ENCODE data around the gene TMEM184B.
"Not testable (repeated sequence)": the region's sequence is repeated elsewhere in the genome, so short reads cannot be mapped to it uniquely, and the experiment has no call there.

The TMEM184B gene

DNA sequence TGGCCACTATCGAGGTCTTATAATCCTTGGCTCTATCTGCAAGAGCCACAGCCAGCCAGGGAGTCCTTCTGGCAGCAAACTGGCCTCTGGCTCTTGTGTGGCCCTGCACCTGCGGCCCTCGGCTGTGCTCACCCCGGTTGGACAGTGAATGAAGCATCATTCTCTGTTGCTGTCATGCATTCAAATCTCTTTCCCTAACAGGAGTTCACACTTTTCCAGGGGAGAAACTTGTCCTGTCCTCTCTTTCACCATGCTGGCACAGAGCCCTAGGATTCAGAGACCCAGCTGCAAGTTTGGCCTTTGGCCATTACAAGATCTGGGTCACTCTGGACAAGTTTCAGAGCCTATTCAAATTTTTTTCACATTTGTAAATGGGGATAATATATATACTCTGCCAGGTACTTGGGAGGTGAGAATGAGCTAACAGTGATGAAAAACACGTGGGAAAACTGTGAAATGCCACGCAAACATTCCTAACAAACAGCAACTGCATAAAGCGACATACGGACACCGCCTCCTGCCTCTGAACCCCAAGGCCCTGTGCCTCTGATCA, 34.2 kb downstream of the TMEM184B start:
- ATAC-seq, result no peak
- TF ChIP-seq, protein P1, sequence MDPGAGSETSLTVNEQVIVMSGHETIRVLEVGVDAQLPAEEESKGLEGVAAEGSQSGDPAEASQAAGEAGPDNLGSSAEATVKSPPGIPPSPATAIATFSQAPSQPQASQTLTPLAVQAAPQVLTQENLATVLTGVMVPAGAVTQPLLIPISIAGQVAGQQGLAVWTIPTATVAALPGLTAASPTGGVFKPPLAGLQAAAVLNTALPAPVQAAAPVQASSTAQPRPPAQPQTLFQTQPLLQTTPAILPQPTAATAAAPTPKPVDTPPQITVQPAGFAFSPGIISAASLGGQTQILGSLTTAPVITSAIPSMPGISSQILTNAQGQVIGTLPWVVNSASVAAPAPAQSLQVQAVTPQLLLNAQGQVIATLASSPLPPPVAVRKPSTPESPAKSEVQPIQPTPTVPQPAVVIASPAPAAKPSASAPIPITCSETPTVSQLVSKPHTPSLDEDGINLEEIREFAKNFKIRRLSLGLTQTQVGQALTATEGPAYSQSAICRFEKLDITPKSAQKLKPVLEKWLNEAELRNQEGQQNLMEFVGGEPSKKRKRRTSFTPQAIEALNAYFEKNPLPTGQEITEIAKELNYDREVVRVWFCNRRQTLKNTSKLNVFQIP (CRISPR knock-in tag; IDR thresholded peaks at IDR 0.05; ENCODE audit: borderline replicate concordance, low read depth), result no peak
- TF ChIP-seq ESRRG (CRISPR knock-in tag; IDR thresholded peaks at IDR 0.05) (no peak), TCF4 (CRISPR knock-in tag; IDR thresholded peaks at IDR 0.05; ENCODE audit: borderline replicate concordance) (no peak), ARNTL (CRISPR knock-in tag; IDR thresholded peaks at IDR 0.05; ENCODE audit: borderline replicate concordance, low read depth) (no peak), TOX (CRISPR knock-in tag; IDR thresholded peaks at IDR 0.05; ENCODE audit: borderline replicate concordance) (no peak), PPARA (CRISPR knock-in tag; IDR thresholded peaks at IDR 0.05; ENCODE audit: borderline replicate concordance) (no peak), ISL1 (CRISPR knock-in tag; IDR thresholded peaks at IDR 0.05) (no peak), ZNF70 (CRISPR knock-in tag; IDR thresholded peaks at IDR 0.05) (no peak)
- TF ChIP-seq, protein P2, sequence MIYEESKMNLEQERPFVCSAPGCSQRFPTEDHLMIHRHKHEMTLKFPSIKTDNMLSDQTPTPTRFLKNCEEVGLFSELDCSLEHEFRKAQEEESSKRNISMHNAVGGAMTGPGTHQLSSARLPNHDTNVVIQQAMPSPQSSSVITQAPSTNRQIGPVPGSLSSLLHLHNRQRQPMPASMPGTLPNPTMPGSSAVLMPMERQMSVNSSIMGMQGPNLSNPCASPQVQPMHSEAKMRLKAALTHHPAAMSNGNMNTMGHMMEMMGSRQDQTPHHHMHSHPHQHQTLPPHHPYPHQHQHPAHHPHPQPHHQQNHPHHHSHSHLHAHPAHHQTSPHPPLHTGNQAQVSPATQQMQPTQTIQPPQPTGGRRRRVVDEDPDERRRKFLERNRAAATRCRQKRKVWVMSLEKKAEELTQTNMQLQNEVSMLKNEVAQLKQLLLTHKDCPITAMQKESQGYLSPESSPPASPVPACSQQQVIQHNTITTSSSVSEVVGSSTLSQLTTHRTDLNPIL (CRISPR knock-in tag; IDR thresholded peaks at IDR 0.05; ENCODE audit: low read depth), result no peak

DNA sequence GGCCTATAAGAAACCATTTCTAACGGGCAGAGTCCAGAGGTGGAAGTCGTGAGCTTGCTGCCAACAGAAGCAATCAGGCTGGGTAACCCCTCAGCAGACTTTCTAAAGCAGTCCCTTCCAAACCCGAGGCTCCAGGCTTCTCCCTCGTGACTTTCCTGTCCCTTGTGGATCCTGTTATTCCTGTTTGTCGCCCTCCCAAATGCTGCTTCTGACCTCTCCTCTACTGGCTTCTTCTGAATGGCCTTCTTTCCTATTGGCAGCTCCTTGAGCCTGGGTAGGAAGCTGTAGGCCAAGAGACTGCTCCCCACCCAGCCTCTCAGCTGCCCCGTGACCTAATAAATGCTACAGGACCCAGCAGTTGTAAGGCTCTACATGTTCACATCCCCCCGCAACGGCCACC, 36.0 kb downstream of the TMEM184B start:
- ATAC-seq, result no peak
- TF ChIP-seq ZC3H10 (CRISPR knock-in tag; IDR thresholded peaks at IDR 0.05) (no peak), PPARA (CRISPR knock-in tag; IDR thresholded peaks at IDR 0.05; ENCODE audit: borderline replicate concordance) (no peak), ZNF8 (CRISPR knock-in tag; IDR thresholded peaks at IDR 0.05) (no peak), ZNF70 (CRISPR knock-in tag; IDR thresholded peaks at IDR 0.05) (no peak), TCF4 (CRISPR knock-in tag; IDR thresholded peaks at IDR 0.05; ENCODE audit: borderline replicate concordance) (no peak), TOX (CRISPR knock-in tag; IDR thresholded peaks at IDR 0.05; ENCODE audit: borderline replicate concordance) (no peak), RARB (CRISPR knock-in tag; IDR thresholded peaks at IDR 0.05) (no peak)
- TF ChIP-seq, protein P3, sequence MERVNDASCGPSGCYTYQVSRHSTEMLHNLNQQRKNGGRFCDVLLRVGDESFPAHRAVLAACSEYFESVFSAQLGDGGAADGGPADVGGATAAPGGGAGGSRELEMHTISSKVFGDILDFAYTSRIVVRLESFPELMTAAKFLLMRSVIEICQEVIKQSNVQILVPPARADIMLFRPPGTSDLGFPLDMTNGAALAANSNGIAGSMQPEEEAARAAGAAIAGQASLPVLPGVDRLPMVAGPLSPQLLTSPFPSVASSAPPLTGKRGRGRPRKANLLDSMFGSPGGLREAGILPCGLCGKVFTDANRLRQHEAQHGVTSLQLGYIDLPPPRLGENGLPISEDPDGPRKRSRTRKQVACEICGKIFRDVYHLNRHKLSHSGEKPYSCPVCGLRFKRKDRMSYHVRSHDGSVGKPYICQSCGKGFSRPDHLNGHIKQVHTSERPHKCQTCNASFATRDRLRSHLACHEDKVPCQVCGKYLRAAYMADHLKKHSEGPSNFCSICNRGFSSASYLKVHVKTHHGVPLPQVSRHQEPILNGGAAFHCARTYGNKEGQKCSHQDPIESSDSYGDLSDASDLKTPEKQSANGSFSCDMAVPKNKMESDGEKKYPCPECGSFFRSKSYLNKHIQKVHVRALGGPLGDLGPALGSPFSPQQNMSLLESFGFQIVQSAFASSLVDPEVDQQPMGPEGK (CRISPR knock-in tag; IDR thresholded peaks at IDR 0.05; ENCODE audit: borderline replicate concordance), result no peak
- TF ChIP-seq, protein P2 (CRISPR knock-in tag; IDR thresholded peaks at IDR 0.05; ENCODE audit: low read depth), result no peak

DNA sequence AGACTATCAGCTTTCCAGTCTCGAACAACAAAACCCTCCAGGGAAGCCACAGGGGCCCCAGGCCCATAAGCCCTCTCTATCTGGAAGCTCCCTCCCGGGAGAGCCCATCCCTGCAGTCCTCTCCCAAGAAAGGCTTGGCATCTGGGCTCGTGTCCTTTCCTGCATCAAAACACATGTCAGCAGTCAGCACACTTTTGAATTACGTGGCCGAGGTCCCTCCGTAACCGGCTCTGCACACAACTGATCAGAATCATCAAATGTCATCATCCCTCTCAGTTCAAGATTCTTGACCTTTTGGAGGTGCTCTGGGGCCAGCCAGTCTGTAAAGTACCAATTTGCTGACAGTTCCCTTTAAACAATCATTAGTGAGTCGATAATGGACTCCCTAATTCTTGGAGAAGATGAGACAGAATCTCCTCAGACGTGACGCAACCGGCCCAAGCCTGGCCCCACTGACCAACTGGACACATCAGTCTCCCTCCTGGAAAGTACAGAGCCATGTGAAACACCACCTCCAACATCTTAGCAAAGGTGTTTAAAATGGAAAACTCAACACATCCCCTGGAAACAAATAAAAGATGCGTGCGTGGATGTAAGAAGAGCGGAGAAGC, 37.5 kb downstream of the TMEM184B start:
- TF ChIP-seq OSR1 (CRISPR knock-in tag; IDR thresholded peaks at IDR 0.05) (no peak), PPARA (CRISPR knock-in tag; IDR thresholded peaks at IDR 0.05; ENCODE audit: borderline replicate concordance) (no peak), CSDC2 (CRISPR knock-in tag; IDR thresholded peaks at IDR 0.05) (no peak), ZC3H10 (CRISPR knock-in tag; IDR thresholded peaks at IDR 0.05) (no peak), TCF4 (CRISPR knock-in tag; IDR thresholded peaks at IDR 0.05; ENCODE audit: borderline replicate concordance) (no peak), ZNF565 (CRISPR knock-in tag; conservative IDR thresholded peaks at IDR 0.05; ENCODE audit: low read depth) (no peak), ZNF70 (CRISPR knock-in tag; IDR thresholded peaks at IDR 0.05) (no peak), TOX (CRISPR knock-in tag; IDR thresholded peaks at IDR 0.05; ENCODE audit: borderline replicate concordance) (no peak)
- TF ChIP-seq, protein P2 (CRISPR knock-in tag; IDR thresholded peaks at IDR 0.05; ENCODE audit: low read depth), result no peak
- TF ChIP-seq, protein P4, sequence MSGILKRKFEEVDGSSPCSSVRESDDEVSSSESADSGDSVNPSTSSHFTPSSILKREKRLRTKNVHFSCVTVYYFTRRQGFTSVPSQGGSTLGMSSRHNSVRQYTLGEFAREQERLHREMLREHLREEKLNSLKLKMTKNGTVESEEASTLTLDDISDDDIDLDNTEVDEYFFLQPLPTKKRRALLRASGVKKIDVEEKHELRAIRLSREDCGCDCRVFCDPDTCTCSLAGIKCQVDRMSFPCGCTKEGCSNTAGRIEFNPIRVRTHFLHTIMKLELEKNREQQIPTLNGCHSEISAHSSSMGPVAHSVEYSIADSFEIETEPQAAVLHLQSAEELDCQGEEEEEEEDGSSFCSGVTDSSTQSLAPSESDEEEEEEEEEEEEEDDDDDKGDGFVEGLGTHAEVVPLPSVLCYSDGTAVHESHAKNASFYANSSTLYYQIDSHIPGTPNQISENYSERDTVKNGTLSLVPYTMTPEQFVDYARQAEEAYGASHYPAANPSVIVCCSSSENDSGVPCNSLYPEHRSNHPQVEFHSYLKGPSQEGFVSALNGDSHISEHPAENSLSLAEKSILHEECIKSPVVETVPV (CRISPR knock-in tag; IDR thresholded peaks at IDR 0.05), result no peak
- no peak for ATAC-seq

DNA sequence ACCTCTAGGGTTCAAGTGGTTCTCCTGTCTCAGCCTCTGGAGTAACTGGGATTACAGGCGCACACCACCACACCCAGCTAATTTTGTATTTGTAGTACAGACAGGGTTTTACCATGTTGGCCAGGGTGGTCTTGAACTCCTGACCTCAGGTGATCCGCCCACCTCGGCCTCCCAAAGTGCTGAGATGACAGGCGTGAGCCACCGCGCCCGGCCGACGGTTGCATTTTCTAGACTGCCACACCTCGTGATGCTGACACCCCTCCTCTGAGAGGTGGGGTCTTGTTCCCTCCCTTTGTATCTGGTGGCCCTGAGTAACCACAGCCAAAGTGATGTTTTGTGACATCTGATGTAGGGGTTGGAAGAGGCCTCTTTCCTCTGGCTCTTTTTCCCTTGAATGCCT, 39.0 kb downstream of the TMEM184B start:
- not testable (repeated sequence) for ATAC-seq
